ENCODE measurements around the gene PHACTR2.
"Not testable (repeated sequence)": the region's sequence is repeated elsewhere in the genome, so short reads cannot be mapped to it uniquely, and the experiment has no call there.

Gene PHACTR2

GRCh38 chr6:143838395-143838794 lies 160.6 kb downstream of the PHACTR2 start:
- intact Hi-C loops (cut with DNase I): no loop called here
- no peak for DNase-seq

GRCh38 chr6:143839196-143839595 lies 161.4 kb downstream of the PHACTR2 start:
- DNase-seq: no peak
- intact Hi-C loops (cut with DNase I): no loop called here

- no peak for DNase-seq
- intact Hi-C loops (cut with DNase I): no loop called here
These were observed 163.0 kb downstream of the PHACTR2 start for GRCh38 chr6:143840595-143841265.

- intact Hi-C loops (cut with DNase I): no loop called here
- DNase-seq: peak in 5 of 42 donors; percentile 6 to 50 (median 19)
These were observed 164.7 kb downstream of the PHACTR2 start for GRCh38 chr6:143842461-143842901.

DNA sequence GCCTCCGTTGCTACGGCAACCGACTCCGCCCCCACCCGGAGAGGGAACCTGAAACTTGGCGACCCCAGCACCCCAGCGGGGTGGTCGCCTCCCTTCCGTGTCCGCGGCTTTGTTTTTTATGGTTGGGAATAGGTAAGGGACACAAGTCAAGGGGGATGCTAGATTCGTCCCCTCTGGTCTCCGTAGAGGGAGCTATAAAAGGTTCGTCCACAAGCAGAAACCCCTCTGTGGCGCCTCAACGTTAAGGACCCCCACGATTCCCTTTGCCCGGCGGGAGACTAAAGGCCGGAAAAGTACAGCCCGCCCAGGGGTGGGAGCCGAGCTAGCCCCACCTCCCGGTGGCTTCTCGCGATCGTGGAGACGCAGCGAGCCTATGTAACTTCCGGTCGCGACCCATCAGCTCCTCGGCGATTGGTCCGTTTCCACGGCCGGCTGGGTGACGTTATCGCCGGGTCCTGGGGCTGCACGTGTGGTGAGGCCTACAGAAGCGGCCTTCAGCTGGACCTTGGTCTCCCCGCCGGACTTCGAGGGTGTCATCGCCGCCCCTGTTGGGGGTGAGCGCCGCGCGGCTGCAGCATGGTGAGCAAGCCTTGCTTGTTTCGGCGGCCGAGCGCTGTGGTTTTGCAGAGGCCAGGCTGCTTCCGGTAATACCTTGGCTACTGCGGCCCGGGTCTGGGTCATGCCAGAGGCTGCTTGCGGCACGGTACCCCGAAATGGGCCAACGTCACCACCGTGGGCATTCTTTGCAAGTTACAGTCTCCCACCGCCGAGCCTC lies 165.3 kb downstream of the PHACTR2 start, which contains the start of gene LTV1:
Gene LTV1, plus strand, starts transcription at position 437 of the 775 bp plus-strand sequence. Its CDS starts 140 bp downstream, at position 577.
- intact Hi-C loops (cut with DNase I): no loop called here
- peak; percentile 95 to 99 (median 98) for DNase-seq

DNA sequence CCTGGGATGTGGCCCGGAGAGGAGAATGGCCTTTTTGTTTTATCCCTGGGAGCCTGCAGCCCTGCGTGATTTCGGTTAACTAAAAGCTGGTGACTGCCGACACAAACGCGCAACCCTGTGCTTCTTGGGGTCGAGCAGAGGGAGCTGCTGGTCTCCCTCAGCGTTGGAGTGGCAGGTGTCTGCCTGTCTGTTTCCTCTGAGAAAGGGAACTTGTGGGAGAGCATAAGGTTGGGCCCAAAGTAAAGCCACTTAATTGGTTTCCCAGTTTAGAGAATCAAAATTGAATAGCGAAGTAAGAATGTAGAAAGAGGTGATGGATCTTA lies 165.9 kb downstream of the PHACTR2 start:
- intact Hi-C loops (cut with DNase I): no loop called here
- no peak for DNase-seq

DNA sequence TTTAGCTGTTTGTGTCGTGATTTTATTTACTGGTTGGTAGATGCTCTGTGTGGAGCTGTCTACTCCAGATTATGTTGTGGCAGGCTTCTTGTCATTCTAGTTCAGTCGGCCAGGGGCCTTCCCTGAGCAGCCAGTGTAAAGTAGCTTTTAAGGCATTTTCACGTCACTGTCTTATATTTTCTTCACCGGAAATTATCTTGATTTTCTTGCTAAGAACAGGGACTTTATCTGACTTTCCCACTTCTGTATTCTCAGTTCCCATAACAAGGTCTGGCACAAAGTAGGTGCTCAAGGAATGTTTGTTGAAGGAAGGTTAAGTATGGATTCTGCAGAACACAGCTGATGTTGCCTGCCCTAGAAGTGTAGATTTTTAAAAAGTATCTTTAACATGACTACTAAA lies 166.2 kb downstream of the PHACTR2 start:
- intact Hi-C loops (cut with DNase I): no loop called here
- DNase-seq: no peak

- intact Hi-C loops (cut with DNase I): no loop called here
- DNase-seq: no peak
These were observed 167.3 kb downstream of the PHACTR2 start for GRCh38 chr6:143845033-143845432.

GRCh38 chr6:143851706-143852105 lies 173.9 kb downstream of the PHACTR2 start:
- intact Hi-C loops (cut with DNase I); DNase-seq: not testable (repeated sequence)

- intact Hi-C loops (cut with DNase I); DNase-seq: not testable (repeated sequence)
These were observed 177.3 kb downstream of the PHACTR2 start for GRCh38 chr6:143855057-143855456.

DNA sequence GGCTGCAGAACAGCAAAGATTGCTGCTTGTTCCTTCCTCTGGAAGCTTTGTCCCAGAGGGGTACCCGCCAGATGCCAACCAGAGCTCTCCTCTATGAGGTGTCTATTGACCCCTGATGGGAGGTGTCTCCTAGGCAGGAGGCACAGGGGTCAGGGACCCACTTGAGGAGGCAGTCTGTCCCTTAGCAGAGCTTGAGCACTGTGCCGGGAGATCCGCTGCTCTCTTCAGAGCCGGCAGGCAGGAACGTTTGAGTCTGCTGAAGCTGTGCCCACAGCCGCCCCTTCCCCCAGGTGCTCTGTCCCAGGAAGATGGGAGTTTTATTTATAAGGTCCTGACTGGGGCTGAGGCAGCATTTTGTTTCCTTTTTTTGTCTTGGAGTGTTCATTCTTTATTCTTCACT lies 179.0 kb downstream of the PHACTR2 start:
- DNase-seq; intact Hi-C loops (cut with DNase I): not testable (repeated sequence)

GRCh38 chr6:143857651-143858050 lies 179.9 kb downstream of the PHACTR2 start:
- intact Hi-C loops (cut with DNase I): no loop called here
- DNase-seq: peak in 4 of 42 donors; percentile 5 to 44 (median 18)

- intact Hi-C loops (cut with DNase I): no loop called here
- peak in 6 of 42 donors; percentile 2 to 43 (median 18) for DNase-seq
These were observed 182.3 kb downstream of the PHACTR2 start for GRCh38 chr6:143859891-143860660.

DNA sequence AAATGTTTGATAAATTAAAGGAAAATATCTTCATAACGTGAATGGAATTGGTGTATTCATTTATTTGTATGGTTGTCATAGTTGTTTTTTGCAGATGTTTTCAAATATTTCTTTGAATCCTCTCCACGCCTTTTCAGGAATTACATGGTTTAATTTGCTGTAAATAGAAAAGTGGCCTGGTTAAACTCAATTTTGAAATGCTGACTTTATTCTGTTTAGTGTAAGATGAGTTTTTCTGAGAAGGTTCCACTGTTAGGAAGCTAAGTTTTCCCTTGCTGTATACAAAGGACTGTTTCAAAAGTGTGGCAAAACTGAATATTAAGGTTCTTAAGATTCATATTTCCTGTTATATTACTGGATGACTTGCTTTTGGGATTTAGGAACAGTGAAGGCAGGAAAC lies 186.0 kb downstream of the PHACTR2 start:
- intact Hi-C loops (cut with DNase I): no loop called here

DNA sequence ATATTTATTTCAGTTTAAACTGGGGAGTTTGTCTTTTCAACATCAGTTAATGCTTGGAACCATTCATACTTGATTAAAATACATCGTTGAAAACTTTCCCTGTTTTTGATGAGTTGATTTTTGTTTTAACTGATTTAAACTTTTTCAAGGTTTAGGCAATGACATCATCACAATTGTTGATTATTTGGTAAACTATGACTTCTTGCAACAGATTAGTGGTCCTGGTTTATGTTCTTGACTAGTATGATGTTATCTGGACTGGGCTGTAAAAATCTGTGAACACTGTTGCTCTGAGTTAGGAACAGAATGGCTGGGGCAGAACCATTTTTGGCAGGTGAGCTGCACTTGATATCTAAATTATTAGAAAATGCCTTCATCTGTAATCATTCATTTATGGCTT lies 186.5 kb downstream of the PHACTR2 start, which contains the start of gene ZC2HC1B:
Gene ZC2HC1B, plus strand, starts transcription at position 241 of the 400 bp plus-strand sequence. Its CDS starts 66 bp downstream, at position 307.
- intact Hi-C loops (cut with DNase I): no loop called here
- no peak for DNase-seq

More for the DNA sequence above, 186.0 kb downstream of the PHACTR2 start:
- no peak for DNase-seq

DNA sequence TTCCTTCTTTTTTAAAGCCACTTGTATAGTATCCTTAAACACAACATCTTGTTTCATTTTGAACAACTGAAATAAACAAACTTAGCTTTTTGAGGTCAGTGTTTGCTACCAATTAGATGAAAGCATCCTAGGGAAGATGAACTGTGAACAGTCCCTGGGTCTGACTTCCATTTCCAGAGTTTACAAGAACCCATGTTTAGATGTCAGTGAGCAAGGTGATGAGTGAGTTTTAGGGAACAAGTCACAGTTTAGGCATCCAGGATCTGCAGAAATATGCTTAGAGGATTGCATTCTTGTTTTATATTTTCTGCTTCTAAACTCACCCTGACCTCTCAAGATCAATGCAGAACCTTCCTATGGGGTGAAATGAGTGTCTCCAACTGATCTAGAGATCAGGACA lies 189.5 kb downstream of the PHACTR2 start:
- DNase-seq: no peak
- intact Hi-C loops (cut with DNase I): no loop called here

GRCh38 chr6:143868808-143869207 lies 191.0 kb downstream of the PHACTR2 start:
- DNase-seq; intact Hi-C loops (cut with DNase I): not testable (repeated sequence)

- intact Hi-C loops (cut with DNase I); DNase-seq: not testable (repeated sequence)
These were observed 193.5 kb downstream of the PHACTR2 start for GRCh38 chr6:143871202-143871730.

GRCh38 chr6:143872201-143872600 lies 194.4 kb downstream of the PHACTR2 start:
- no peak for DNase-seq

More at GRCh38 chr6:143872201-143872600, 194.4 kb downstream of the PHACTR2 start:
- intact Hi-C loops (cut with DNase I): no loop called here
